Measurements from ENCODE around the gene PRRC2C. TPM values are rescaled to one million over a fixed set of nuclear protein-coding genes. Genes with fewer than 3 reads are reported as not detected.
A peak's percentile ranks its signal among the peaks of the same experiment; 100 is the strongest.

The PRRC2C gene
- total and polyA plus RNA-seq, 4 donors = 13.6 to 41.9 (median 34.4) TPM

DNA sequence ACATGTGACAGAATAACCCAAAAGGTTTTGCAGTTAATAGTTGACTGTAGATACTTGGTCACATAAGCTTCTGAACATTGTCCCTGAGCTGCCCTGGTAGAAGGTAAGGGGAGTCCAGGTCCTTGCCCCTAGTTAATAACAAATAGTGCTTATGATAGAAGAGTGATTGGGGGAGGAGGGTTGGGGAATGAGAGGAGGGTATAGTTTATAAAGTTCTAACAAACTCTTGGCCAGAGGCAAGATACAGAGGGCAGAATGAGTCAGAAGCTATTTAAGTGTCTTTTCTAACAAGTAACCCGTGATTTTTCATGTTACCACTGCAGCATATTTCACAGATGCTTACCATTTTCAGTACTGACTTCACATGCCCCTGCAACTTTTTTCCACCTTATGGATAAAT is 110.0 kb downstream of the PRRC2C start:
- DNase-seq (ENCODE audit: low spot score) = no peak

More for the DNA sequence above, 110.0 kb downstream of the PRRC2C start:
- H3K27ac ChIP-seq (ENCODE audit: low read depth in 1 of 2, low read length in 2 of 2) = peak overlapping the region; percentile 64 to 78
- TF ChIP-seq GABPA (IDR thresholded peaks at IDR 0.05 in 1 of 2, conservative IDR thresholded peaks at IDR 0.05 in 1 of 2) = no peak
- TF ChIP-seq FOXA2 (IDR thresholded peaks at IDR 0.05) = no peak
- peak in 1 of 2 donors; percentile 33 for TF ChIP-seq JUND (IDR thresholded peaks at IDR 0.05)
- TF ChIP-seq, protein P1, sequence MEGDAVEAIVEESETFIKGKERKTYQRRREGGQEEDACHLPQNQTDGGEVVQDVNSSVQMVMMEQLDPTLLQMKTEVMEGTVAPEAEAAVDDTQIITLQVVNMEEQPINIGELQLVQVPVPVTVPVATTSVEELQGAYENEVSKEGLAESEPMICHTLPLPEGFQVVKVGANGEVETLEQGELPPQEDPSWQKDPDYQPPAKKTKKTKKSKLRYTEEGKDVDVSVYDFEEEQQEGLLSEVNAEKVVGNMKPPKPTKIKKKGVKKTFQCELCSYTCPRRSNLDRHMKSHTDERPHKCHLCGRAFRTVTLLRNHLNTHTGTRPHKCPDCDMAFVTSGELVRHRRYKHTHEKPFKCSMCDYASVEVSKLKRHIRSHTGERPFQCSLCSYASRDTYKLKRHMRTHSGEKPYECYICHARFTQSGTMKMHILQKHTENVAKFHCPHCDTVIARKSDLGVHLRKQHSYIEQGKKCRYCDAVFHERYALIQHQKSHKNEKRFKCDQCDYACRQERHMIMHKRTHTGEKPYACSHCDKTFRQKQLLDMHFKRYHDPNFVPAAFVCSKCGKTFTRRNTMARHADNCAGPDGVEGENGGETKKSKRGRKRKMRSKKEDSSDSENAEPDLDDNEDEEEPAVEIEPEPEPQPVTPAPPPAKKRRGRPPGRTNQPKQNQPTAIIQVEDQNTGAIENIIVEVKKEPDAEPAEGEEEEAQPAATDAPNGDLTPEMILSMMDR (IDR thresholded peaks at IDR 0.05; ENCODE audit: low read depth, low read length, missing input control) = no peak
- TF ChIP-seq NR2F2 (IDR thresholded peaks at IDR 0.05) = no peak
- TF ChIP-seq HNF4G (IDR thresholded peaks at IDR 0.05) = no peak
- no peak for TF ChIP-seq RAD21 (IDR thresholded peaks at IDR 0.05)
- peak; percentile 16 to 38 for TF ChIP-seq HNF4A (conservative IDR thresholded peaks at IDR 0.05)
- TF ChIP-seq YY1 (IDR thresholded peaks at IDR 0.05) = no peak
- TF ChIP-seq SP1 (IDR thresholded peaks at IDR 0.05) = peak; percentile 17
- TF ChIP-seq RXRA (IDR thresholded peaks at IDR 0.05) = peak in 1 of 2 donors; percentile 20
- TF ChIP-seq, protein P2, sequence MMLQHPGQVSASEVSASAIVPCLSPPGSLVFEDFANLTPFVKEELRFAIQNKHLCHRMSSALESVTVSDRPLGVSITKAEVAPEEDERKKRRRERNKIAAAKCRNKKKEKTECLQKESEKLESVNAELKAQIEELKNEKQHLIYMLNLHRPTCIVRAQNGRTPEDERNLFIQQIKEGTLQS (IDR thresholded peaks at IDR 0.05) = peak; percentile 30
- TF ChIP-seq, protein P3, sequence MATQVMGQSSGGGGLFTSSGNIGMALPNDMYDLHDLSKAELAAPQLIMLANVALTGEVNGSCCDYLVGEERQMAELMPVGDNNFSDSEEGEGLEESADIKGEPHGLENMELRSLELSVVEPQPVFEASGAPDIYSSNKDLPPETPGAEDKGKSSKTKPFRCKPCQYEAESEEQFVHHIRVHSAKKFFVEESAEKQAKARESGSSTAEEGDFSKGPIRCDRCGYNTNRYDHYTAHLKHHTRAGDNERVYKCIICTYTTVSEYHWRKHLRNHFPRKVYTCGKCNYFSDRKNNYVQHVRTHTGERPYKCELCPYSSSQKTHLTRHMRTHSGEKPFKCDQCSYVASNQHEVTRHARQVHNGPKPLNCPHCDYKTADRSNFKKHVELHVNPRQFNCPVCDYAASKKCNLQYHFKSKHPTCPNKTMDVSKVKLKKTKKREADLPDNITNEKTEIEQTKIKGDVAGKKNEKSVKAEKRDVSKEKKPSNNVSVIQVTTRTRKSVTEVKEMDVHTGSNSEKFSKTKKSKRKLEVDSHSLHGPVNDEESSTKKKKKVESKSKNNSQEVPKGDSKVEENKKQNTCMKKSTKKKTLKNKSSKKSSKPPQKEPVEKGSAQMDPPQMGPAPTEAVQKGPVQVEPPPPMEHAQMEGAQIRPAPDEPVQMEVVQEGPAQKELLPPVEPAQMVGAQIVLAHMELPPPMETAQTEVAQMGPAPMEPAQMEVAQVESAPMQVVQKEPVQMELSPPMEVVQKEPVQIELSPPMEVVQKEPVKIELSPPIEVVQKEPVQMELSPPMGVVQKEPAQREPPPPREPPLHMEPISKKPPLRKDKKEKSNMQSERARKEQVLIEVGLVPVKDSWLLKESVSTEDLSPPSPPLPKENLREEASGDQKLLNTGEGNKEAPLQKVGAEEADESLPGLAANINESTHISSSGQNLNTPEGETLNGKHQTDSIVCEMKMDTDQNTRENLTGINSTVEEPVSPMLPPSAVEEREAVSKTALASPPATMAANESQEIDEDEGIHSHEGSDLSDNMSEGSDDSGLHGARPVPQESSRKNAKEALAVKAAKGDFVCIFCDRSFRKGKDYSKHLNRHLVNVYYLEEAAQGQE (IDR thresholded peaks at IDR 0.05) = no peak
- TF ChIP-seq, protein P4, sequence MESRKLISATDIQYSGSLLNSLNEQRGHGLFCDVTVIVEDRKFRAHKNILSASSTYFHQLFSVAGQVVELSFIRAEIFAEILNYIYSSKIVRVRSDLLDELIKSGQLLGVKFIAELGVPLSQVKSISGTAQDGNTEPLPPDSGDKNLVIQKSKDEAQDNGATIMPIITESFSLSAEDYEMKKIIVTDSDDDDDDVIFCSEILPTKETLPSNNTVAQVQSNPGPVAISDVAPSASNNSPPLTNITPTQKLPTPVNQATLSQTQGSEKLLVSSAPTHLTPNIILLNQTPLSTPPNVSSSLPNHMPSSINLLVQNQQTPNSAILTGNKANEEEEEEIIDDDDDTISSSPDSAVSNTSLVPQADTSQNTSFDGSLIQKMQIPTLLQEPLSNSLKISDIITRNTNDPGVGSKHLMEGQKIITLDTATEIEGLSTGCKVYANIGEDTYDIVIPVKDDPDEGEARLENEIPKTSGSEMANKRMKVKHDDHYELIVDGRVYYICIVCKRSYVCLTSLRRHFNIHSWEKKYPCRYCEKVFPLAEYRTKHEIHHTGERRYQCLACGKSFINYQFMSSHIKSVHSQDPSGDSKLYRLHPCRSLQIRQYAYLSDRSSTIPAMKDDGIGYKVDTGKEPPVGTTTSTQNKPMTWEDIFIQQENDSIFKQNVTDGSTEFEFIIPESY (IDR thresholded peaks at IDR 0.05) = no peak
- TF ChIP-seq EGR1 (IDR thresholded peaks at IDR 0.05; ENCODE audit: low read depth in 2 of 2) = no peak
- TF ChIP-seq, protein P5, sequence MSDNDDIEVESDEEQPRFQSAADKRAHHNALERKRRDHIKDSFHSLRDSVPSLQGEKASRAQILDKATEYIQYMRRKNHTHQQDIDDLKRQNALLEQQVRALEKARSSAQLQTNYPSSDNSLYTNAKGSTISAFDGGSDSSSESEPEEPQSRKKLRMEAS (IDR thresholded peaks at IDR 0.05) = no peak
- no peak for TF ChIP-seq FOXA1 (IDR thresholded peaks at IDR 0.05)
- TF ChIP-seq TAF1 (conservative IDR thresholded peaks at IDR 0.05) = no peak
- peaks cover 5 to 24% (median 13%) of the 10 kb centered on the region in 4 donors for H3K36me3 ChIP-seq (ENCODE audit: control insufficient read depth in 4 of 4, insufficient read depth in 3 of 4, low read depth in 1 of 4, low read length in 3 of 4)
- no peak overlapping the region for H3K9ac ChIP-seq (ENCODE audit: low read depth in 1 of 2, low read length in 2 of 2)
- no peaks in the 10 kb centered on the region for H3K9me3 ChIP-seq (ENCODE audit: control insufficient read depth in 4 of 4, low read length in 3 of 4)
- no peaks in the 10 kb centered on the region for H3K27me3 ChIP-seq (ENCODE audit: control insufficient read depth in 4 of 4, insufficient read depth in 4 of 4, low read length in 3 of 4)
- WGBS = 29% methylated on average over 1 of the region's 1 CpG
- H3K4me3 ChIP-seq (ENCODE audit: low read depth in 1 of 3, low read length in 3 of 3) = no peak overlapping the region
- peaks cover 4 to 28% (median 15%) of the 10 kb centered on the region in 4 donors for H3K4me1 ChIP-seq (ENCODE audit: control insufficient read depth in 4 of 4, insufficient read depth in 4 of 4, low read length in 3 of 4)

Data from liver (tissue), 9 donors.